ENCODE data around the gene IRX5. TPM values are rescaled to one million over a fixed set of nuclear protein-coding genes. Genes with fewer than 3 reads are reported as not detected.

The IRX5 gene
- total and polyA plus RNA-seq, 4 donors = 2.1 to 9.5 (median 4.3) TPM

DNA sequence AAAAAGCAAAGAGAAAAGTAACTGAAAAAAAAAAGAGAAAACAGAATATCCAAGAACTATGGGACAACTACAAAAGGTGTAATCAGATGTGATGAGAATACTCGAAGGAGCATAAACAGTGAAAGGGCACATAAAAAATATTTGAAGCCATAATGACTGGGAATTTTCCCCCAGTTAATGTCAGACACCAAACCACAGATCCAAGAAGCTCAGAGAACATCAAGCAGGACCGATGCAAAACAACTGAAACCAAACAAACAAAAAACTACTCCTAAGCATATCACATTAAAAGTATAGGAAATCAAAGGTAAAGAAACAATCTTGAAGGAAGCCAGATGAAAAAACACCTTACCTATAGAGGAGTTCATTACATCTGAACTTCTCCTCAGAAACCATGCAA is 27.6 kb upstream of the IRX5 start:
- Histone ChIP-seq H3K27ac (ENCODE audit: low read depth, low read length) (no peak overlapping the region), H3K4me1 (ENCODE audit: control insufficient read depth, insufficient read depth, low read length) (no peaks in the 10 kb centered on the region), H3K27me3 (ENCODE audit: control insufficient read depth, insufficient read depth, low read length) (no peaks in the 10 kb centered on the region), H3K4me3 (ENCODE audit: low read depth, low read length) (no peak overlapping the region), H3K9me3 (ENCODE audit: control insufficient read depth, insufficient read depth, low read length) (no peaks in the 10 kb centered on the region), H3K36me3 (ENCODE audit: control insufficient read depth, insufficient read depth, low read length) (no peaks in the 10 kb centered on the region)
- DNase-seq (ENCODE audit: low read depth in 4 of 6, low spot score in 6 of 6) = no peak
- WGBS (ENCODE audit: insufficient coverage) = no CpG with 5 or more reads among the region's 2 CpGs

DNA sequence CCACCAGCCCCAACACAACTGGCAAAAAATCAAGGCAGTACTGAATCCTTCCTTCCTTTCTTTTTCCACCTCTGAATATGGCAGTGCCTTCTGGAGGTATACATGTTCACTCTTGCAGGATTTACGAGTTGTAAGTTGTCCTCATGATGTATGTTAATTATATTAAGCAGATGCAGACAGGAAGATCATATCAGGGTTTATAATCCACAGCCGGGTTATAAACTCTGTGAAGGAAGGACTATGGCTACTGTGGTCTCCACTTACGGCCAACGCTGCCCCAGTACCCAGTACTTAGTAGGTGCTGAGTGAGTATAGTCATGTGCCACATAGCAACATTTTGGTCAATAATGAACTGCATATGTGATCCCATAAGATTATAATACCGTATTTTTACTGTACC is 19.6 kb upstream of the IRX5 start:
- no CpG with 5 or more reads among the region's 5 CpGs for WGBS (ENCODE audit: insufficient coverage)
- Histone ChIP-seq H3K27ac (ENCODE audit: low read depth, low read length) (no peak overlapping the region), H3K4me3 (ENCODE audit: low read depth, low read length) (no peak overlapping the region), H3K36me3 (ENCODE audit: control insufficient read depth, insufficient read depth, low read length) (no peaks in the 10 kb centered on the region), H3K4me1 (ENCODE audit: control insufficient read depth, insufficient read depth, low read length) (no peaks in the 10 kb centered on the region), H3K27me3 (ENCODE audit: control insufficient read depth, insufficient read depth, low read length) (no peaks in the 10 kb centered on the region), H3K9me3 (ENCODE audit: control insufficient read depth, insufficient read depth, low read length) (no peaks in the 10 kb centered on the region)
- DNase-seq (ENCODE audit: low read depth in 4 of 6, low spot score in 6 of 6) = no peak

DNA sequence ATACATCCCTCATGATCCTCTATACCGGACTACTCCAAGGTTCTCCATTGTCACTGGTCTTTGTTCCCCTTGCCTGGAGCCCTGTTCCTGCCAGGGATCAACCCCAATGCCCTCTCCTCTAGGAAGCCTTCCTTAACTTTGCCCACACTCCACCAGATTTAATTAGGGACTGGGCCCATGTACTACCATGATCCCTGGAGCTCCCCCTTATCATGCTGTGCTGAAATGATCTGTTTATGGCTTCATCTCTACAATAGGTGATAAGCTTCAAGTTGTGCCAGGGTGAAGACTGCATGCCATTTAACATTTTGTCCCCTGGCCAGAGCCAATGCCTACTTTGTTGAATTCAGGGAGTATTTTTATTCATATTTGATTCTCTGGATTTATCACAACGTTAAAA is 17.9 kb upstream of the IRX5 start:
- WGBS (ENCODE audit: insufficient coverage) = 88% methylated on average over 1 of the region's 2 CpGs
- Histone ChIP-seq H3K27me3 (ENCODE audit: control insufficient read depth, insufficient read depth, low read length) (no peaks in the 10 kb centered on the region), H3K4me3 (ENCODE audit: low read depth, low read length) (no peak overlapping the region), H3K4me1 (ENCODE audit: control insufficient read depth, insufficient read depth, low read length) (no peaks in the 10 kb centered on the region), H3K36me3 (ENCODE audit: control insufficient read depth, insufficient read depth, low read length) (no peaks in the 10 kb centered on the region), H3K27ac (ENCODE audit: low read depth, low read length) (no peak overlapping the region), H3K9me3 (ENCODE audit: control insufficient read depth, insufficient read depth, low read length) (no peaks in the 10 kb centered on the region)
- DNase-seq (ENCODE audit: low read depth in 4 of 6, low spot score in 6 of 6) = no peak

DNA sequence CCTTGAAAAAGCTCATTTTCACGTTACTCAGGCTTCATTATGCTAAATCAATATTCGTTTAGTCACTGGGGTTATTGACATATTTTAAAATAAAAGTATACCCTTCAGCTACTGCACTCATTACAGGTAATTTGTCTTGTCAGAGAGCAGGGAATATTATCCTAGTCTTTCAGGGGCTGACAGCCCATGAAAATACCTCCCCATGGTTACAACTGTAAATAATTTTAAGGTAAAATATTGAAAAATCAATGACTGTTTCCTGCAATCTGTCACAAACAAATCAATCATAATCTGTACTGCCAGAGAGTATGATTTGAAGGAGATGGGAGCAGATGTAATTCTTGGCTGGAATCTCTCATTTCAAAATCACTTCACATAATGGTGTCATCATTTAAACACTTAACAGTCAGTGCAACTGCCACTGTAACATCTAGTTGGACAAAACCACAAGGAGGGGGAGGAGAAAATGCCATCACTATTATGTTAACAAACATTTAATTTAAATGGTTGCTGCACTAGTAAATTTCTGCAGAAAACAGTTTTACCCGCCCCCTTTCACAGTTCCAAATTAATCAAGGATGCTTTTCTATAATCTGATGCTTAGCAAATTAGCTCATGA is 9.3 kb upstream of the IRX5 start:
- Histone ChIP-seq H3K27me3 (ENCODE audit: control insufficient read depth, insufficient read depth, low read length) (peaks cover 17% of the 10 kb centered on the region), H3K36me3 (ENCODE audit: control insufficient read depth, insufficient read depth, low read length) (no peaks in the 10 kb centered on the region), H3K4me3 (ENCODE audit: low read depth, low read length) (no peak overlapping the region), H3K9me3 (ENCODE audit: control insufficient read depth, insufficient read depth, low read length) (no peaks in the 10 kb centered on the region), H3K27ac (ENCODE audit: low read depth, low read length) (no peak overlapping the region), H3K4me1 (ENCODE audit: control insufficient read depth, insufficient read depth, low read length) (no peaks in the 10 kb centered on the region)
- no CpG with 5 or more reads among the region's 3 CpGs for WGBS (ENCODE audit: insufficient coverage)
- DNase-seq (ENCODE audit: low read depth in 4 of 6, low spot score in 6 of 6) = peak in 1 of 6 donors; percentile 42

DNA sequence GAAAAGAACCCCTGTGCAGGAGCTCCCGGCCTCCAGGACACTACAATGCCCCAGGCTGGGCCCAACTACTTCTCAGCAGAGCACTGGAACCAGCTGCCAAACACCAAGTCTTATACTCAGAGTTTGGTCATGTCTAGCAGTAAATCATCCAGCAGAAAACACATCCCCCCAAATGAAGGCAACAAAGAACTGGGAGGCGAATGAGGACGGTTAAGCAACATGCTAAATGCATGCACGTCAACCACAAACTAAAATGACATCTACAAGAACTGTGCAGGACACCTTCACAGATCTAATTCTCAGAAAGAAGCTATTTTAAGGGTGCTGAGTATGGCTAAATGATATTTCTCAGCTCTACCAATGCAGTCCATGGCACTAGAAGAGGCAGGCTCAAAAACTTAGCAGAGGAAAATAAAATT is 7.6 kb upstream of the IRX5 start:
- no peak for DNase-seq (ENCODE audit: low read depth in 4 of 6, low spot score in 6 of 6)
- H3K4me1 ChIP-seq (ENCODE audit: control insufficient read depth, insufficient read depth, low read length) = no peaks in the 10 kb centered on the region
- no peaks in the 10 kb centered on the region for H3K36me3 ChIP-seq (ENCODE audit: control insufficient read depth, insufficient read depth, low read length)
- H3K9me3 ChIP-seq (ENCODE audit: control insufficient read depth, insufficient read depth, low read length) = no peaks in the 10 kb centered on the region
- no peak overlapping the region for H3K27ac ChIP-seq (ENCODE audit: low read depth, low read length)
- no CpG with 5 or more reads among the region's 4 CpGs for WGBS (ENCODE audit: insufficient coverage)
- peaks cover 34% of the 10 kb centered on the region for H3K27me3 ChIP-seq (ENCODE audit: control insufficient read depth, insufficient read depth, low read length)
- no peak overlapping the region for H3K4me3 ChIP-seq (ENCODE audit: low read depth, low read length)

DNA sequence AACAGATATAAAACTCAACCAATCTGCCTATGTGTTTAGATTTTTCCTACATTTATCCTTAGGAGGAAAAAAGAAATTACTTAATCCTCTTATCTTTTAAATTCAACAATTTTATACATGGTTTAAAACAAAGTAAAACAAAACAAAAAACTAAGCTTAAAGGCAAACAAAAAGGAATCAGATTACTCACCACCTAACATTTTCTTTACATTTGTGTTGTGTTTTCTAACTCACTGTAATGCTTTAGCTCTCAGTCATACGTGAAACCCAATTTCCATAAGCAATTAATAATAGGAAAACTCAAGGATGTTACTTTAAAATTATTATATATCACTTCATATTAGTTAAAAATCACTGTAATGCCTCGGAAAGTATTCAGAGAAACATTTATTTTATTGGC is 6.7 kb upstream of the IRX5 start:
- no CpG with 5 or more reads among the region's 2 CpGs for whole genome bisulfite sequencing (ENCODE audit: insufficient coverage)
- H3K4me3 ChIP-seq (ENCODE audit: low read depth, low read length) = no peak overlapping the region
- H3K36me3 ChIP-seq (ENCODE audit: control insufficient read depth, insufficient read depth, low read length) = no peaks in the 10 kb centered on the region
- peaks cover 35% of the 10 kb centered on the region for H3K27me3 ChIP-seq (ENCODE audit: control insufficient read depth, insufficient read depth, low read length)
- no peak overlapping the region for H3K27ac ChIP-seq (ENCODE audit: low read depth, low read length)
- peaks cover under 1% of the 10 kb centered on the region for H3K4me1 ChIP-seq (ENCODE audit: control insufficient read depth, insufficient read depth, low read length)
- DNase-seq (ENCODE audit: low read depth in 4 of 6, low spot score in 6 of 6) = no peak
- H3K9me3 ChIP-seq (ENCODE audit: control insufficient read depth, insufficient read depth, low read length) = no peaks in the 10 kb centered on the region

DNA sequence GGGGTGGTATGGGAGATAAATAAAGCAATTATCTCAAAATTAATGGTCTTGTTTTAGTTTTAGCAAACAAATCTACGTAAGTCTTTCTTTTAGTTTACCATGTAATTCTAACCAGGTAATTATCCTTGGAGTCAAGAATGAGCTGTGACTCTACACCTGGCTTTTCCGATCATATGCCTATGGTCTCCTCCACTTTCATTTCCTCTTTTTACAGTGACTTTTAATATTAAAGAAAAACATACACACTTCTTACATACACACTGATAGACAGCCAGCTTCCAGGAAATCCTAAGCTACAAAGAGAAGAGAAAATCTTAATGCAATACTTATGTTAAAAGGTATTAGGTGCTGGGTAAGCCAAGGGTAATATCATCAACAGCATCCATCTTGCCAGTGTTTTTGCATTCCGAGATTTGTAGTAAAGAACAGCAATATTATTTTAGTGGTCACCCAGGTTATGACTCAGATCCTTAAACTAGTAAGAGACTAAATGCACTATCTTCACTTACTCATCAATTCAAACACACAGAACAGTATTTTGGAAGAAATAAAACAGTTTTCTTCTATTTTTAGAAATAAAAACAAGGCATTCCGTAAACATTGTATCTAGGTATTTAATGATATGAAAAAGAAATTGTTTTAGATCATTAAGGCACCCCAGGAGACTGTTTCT is 4.4 kb upstream of the IRX5 start:
- H3K27ac ChIP-seq (ENCODE audit: low read depth, low read length) = no peak overlapping the region
- DNase-seq (ENCODE audit: low read depth in 4 of 6, low spot score in 6 of 6) = peak in 2 of 6 donors; percentile 9 to 17
- no peaks in the 10 kb centered on the region for H3K36me3 ChIP-seq (ENCODE audit: control insufficient read depth, insufficient read depth, low read length)
- no peaks in the 10 kb centered on the region for H3K9me3 ChIP-seq (ENCODE audit: control insufficient read depth, insufficient read depth, low read length)
- peaks cover 22% of the 10 kb centered on the region for H3K4me1 ChIP-seq (ENCODE audit: control insufficient read depth, insufficient read depth, low read length)
- 80% methylated on average over 1 of the region's 4 CpGs for WGBS (ENCODE audit: insufficient coverage)
- peaks cover 51% of the 10 kb centered on the region for H3K27me3 ChIP-seq (ENCODE audit: control insufficient read depth, insufficient read depth, low read length)
- H3K4me3 ChIP-seq (ENCODE audit: low read depth, low read length) = no peak overlapping the region

DNA sequence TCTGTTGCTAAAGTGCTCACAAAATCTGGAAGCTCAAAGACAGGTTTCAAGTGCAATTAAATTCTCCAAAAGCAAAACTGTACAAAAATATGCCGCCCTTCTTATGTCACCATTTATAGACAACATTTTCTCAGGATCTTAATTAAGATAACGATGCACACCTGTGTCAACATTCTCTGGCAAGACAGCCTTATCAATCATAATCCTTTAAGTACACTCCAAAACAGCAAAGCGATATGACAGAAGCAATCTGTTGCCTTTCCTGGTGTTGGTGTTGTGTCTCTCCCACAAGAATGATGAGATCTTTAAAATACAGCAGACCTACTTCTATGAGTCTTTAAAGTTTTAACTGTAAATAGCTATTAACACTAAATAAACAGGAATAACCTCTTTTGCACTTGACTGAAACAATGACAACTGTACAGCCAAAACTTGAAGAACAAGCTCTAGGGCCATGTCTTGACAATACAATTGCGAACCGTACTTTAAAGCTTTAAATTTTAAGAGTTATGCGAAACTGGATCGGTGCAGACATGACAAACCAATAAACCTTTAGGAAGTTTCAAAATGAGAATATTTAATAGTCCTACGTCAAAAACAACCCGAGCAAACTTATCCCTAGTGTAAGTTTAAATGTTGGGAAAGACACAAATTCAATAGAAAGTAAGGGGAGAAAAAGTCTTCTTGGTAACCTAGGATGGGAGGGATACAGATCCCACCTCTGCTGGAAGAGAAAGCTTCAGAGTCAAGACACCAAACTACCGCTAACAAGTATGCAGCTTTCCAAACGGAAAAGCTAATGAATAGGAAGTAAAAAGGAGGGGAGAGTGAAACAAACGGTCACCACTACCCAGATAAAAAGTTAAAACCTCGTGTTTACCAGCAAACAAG is 3.3 kb upstream of the IRX5 start:
- Histone ChIP-seq H3K4me3 (ENCODE audit: low read depth, low read length) (peak overlapping the region; percentile 39), H3K4me1 (ENCODE audit: control insufficient read depth, insufficient read depth, low read length) (peaks cover 30% of the 10 kb centered on the region), H3K9me3 (ENCODE audit: control insufficient read depth, insufficient read depth, low read length) (peaks cover 2% of the 10 kb centered on the region), H3K27me3 (ENCODE audit: control insufficient read depth, insufficient read depth, low read length) (peaks cover 61% of the 10 kb centered on the region), H3K27ac (ENCODE audit: low read depth, low read length) (peak overlapping the region; percentile 76), H3K36me3 (ENCODE audit: control insufficient read depth, insufficient read depth, low read length) (peaks cover 4% of the 10 kb centered on the region)
- DNase-seq (ENCODE audit: low read depth in 4 of 6, low spot score in 6 of 6) = peak in 2 of 6 donors; percentile 28 to 32
- WGBS (ENCODE audit: insufficient coverage) = 21% methylated on average over 4 of the region's 13 CpGs

DNA sequence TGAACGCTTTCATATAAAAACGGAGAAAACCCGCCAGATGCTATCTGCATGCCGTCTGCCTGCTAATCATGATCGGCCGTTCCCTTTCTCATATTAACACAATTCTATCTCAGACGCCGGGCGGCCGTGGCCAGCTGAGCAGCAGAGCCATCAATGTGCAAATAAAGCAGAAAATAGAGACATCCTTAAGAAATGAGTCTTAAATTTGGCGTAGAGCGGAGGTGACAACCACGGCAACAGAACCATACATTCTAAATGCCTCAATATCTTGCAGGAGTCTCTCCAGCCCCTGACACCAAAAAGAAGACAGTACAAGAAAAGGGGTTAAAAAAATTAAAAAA is 2.7 kb upstream of the IRX5 start:
- 0% methylated on average over 6 of the region's 13 CpGs for WGBS (ENCODE audit: insufficient coverage)
- Histone ChIP-seq H3K4me1 (ENCODE audit: control insufficient read depth, insufficient read depth, low read length) (peaks cover 35% of the 10 kb centered on the region), H3K27ac (ENCODE audit: low read depth, low read length) (peak overlapping the region; percentile 76), H3K36me3 (ENCODE audit: control insufficient read depth, insufficient read depth, low read length) (peaks cover 4% of the 10 kb centered on the region), H3K9me3 (ENCODE audit: control insufficient read depth, insufficient read depth, low read length) (peaks cover 2% of the 10 kb centered on the region), H3K4me3 (ENCODE audit: low read depth, low read length) (peak overlapping the region; percentile 39), H3K27me3 (ENCODE audit: control insufficient read depth, insufficient read depth, low read length) (peaks cover 65% of the 10 kb centered on the region)
- peak in 3 of 6 donors; percentile 44 to 71 (median 68) for DNase-seq (ENCODE audit: low read depth in 4 of 6, low spot score in 6 of 6)
